Left lung (tissue), 10 donors: ENCODE results near the gene AFAP1L2. TPM values are rescaled to one million over a fixed set of nuclear protein-coding genes. Genes with fewer than 3 reads are reported as not detected.
"Not testable (repeated sequence)": the region's sequence is repeated elsewhere in the genome, so short reads cannot be mapped to it uniquely, and the experiment has no call there.

ENCODE experiments used
- ATAC-seq: fragments of 200-7000 bp; cut with Tn5 transposase; one replicate; pipeline ENCODE4 v1.9.1; 2020; ENCODE audit warnings: moderate library complexity
- DNase-seq, 4 donors: peaks; one replicate each; pipeline ENCODE4 v3.0.0-alpha.2; 2013 to 2020
- H3K27ac ChIP-seq, 2 donors: fragments of 200-600 bp; sonication (generic) in 1 of 2; one replicate each; pipeline versions ENCODE4 v1.5.0 to v1.8.0; 2020 to 2021
- H3K27me3 ChIP-seq, 2 donors: fragments of 200-600 bp; sonication (generic) in 1 of 2; one replicate each; pipeline versions ENCODE4 v1.5.0 to v1.8.0; 2020 to 2021
- H3K36me3 ChIP-seq, 2 donors: fragments of 200-600 bp; sonication (generic) in 1 of 2; one replicate each; pipeline versions ENCODE4 v1.5.0 to v1.8.0; 2020 to 2021
- H3K4me1 ChIP-seq, 2 donors: fragments of 200-600 bp; one replicate each; pipeline ENCODE4 v1.8.0; 2021
- H3K4me3 ChIP-seq, 2 donors: fragments of 200-600 bp; sonication (generic) in 1 of 2; one replicate each; pipeline versions ENCODE4 v1.5.0 to v1.8.0; 2020 to 2021; ENCODE audit warnings: mild to moderate bottlenecking in 1 of 2
- H3K9me3 ChIP-seq, 2 donors: fragments of 200-600 bp; sonication (generic) in 1 of 2; one replicate each; pipeline versions ENCODE4 v1.5.0 to v1.8.0; 2020 to 2021
- intact Hi-C, 2 donors: fragments of 100-400 bp; cut with DNase I; formaldehyde crosslinking; loops; one replicate each; pipeline versions ENCODE4 v1.11.2 to v1.14.2; 2022
- polyA plus RNA-seq, 6 donors: library from polyadenylated mRNA; unstranded; fragments of 120-200 nt; gene quantifications; one replicate each; pipeline ENCODE4 v1.2.1, GENCODE V29; 2013; ENCODE audit not compliant: insufficient read length in 6 of 6
- total RNA-seq, 2 donors: library from RNA; stranded (reverse); fragmentation: NEBNext Ultra II Directional; extraction: Animal tissue kit (Norgen Biotek cat#: 25700); gene quantifications; one replicate each; pipeline ENCODE4 v1.2.1, GENCODE V29; 2021
- TF ChIP-seq, protein P1 (sequence below), 2 donors: fragments of 200-600 bp; sonication (generic) in 1 of 2; IDR thresholded peaks; one replicate each; pipeline versions ENCODE4 v1.5.0 to v1.8.0; 2021; ENCODE audit warnings: antibody characterized with exemption in 2 of 2
- donor health status: DM: no; HTN: yes; CAD: no.
- donor health status: DM: no; HTN: no; CAD: no.

The AFAP1L2 gene
- total and polyA plus RNA-seq, 8 donors = 6.4 to 43.3 (median 33.2) TPM

DNA sequence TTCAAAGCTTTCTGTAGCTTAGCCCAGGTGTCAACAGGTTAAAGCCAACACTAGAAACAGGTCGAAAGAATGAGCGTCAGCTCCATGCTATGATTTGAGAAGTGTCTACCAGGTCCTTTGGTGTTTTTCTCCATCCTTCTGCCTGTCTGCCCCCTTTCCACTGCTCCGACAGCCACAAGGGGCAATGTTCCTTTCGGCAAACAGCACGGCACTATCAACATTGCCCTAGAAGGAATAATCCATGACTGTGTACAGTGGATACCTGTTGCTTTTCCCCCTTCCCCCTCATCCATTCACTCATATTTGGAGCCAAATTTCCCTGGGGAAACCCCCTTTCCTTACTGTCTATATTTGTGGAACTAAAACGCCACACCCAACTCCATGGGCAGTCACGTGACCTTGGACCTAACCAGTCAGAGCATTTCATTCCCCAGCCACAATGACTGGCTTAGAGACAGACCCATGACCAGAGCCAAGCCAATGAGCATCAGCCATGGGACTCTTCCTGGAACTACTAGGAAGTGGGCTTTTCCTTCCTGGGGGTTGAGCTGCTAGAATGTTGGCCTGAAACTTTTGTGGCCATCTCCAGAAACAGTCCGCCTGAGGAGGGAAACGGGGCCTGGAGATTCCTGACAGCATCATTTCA is 51.5 kb downstream of the AFAP1L2 start:
- H3K27ac ChIP-seq = no peak overlapping the region
- intact Hi-C loops = no loop called here
- H3K4me1 ChIP-seq = peaks cover 3 to 11% of the 10 kb centered on the region in 2 donors
- H3K4me3 ChIP-seq = no peak overlapping the region
- ATAC-seq (no peak), DNase-seq (no peak)
- H3K36me3 ChIP-seq = no peaks in the 10 kb centered on the region
- no peaks in the 10 kb centered on the region for H3K9me3 ChIP-seq
- H3K27me3 ChIP-seq = no peaks in the 10 kb centered on the region
- TF ChIP-seq, protein P1, sequence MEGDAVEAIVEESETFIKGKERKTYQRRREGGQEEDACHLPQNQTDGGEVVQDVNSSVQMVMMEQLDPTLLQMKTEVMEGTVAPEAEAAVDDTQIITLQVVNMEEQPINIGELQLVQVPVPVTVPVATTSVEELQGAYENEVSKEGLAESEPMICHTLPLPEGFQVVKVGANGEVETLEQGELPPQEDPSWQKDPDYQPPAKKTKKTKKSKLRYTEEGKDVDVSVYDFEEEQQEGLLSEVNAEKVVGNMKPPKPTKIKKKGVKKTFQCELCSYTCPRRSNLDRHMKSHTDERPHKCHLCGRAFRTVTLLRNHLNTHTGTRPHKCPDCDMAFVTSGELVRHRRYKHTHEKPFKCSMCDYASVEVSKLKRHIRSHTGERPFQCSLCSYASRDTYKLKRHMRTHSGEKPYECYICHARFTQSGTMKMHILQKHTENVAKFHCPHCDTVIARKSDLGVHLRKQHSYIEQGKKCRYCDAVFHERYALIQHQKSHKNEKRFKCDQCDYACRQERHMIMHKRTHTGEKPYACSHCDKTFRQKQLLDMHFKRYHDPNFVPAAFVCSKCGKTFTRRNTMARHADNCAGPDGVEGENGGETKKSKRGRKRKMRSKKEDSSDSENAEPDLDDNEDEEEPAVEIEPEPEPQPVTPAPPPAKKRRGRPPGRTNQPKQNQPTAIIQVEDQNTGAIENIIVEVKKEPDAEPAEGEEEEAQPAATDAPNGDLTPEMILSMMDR (IDR thresholded peaks at IDR 0.05) = no peak

DNA sequence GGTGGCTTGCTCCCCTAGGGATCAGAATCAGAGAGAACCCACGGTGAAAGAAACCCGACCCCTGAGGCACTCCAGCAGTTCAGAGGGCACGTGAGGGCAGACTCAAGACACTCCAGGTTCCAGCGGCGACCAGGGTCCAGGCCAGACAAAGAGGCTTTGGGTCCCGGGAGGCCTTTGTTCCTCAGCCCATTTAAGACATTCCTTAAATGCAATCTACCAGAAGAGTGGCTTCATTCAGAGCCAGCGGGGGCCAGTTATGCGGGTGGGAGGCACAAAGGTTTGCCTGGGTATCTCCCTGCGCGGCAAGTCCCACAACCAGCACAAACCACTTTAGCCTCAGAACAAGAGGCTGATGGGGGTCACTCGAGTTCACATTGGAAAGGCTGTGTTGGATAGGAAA is 53.6 kb downstream of the AFAP1L2 start:
- Histone ChIP-seq H3K36me3 (no peaks in the 10 kb centered on the region), H3K4me1 (peaks cover 0 to 4% of the 10 kb centered on the region in 2 donors), H3K27me3 (no peaks in the 10 kb centered on the region), H3K9me3 (no peaks in the 10 kb centered on the region), H3K4me3 (no peak overlapping the region), H3K27ac (no peak overlapping the region)
- intact Hi-C loops = no loop called here
- ATAC-seq (no peak), DNase-seq (no peak)
- TF ChIP-seq, protein P1 (IDR thresholded peaks at IDR 0.05) = no peak

DNA sequence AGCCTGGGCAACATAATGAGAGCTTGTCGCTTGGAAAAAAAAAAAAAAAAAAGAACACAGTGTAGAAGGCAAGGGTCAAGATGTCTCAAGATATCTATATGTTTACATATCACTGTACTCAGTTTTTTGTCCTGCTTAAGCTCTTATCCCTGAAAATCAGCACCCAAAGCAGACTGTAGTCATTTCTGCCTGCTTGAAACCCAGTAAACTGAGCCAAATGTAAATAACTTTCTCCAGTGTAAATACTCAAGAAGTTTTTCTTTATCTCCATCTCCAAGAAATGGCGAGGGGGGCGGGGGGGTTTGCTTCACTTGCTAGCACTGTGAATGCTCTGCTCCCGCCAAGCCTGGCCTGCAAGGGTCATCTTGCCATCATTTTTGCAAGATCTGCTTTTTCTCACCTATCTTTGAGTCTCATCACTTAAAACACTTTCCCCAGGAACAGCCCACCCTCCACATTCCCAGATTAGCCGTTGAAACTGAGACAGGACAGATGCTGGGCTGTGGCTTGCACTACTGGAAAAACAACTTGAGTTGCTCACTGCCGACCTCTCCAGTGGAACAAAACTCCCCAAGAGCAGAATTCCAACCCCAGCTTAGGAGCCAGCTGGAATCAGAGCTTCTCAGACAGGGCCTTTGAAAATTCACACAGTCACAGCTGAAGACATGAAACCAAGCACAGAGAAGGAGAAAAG is 54.6 kb downstream of the AFAP1L2 start:
- Histone ChIP-seq H3K27me3 (no peaks in the 10 kb centered on the region), H3K27ac (no peak overlapping the region)
- TF ChIP-seq, protein P1 (IDR thresholded peaks at IDR 0.05) = no peak

DNA sequence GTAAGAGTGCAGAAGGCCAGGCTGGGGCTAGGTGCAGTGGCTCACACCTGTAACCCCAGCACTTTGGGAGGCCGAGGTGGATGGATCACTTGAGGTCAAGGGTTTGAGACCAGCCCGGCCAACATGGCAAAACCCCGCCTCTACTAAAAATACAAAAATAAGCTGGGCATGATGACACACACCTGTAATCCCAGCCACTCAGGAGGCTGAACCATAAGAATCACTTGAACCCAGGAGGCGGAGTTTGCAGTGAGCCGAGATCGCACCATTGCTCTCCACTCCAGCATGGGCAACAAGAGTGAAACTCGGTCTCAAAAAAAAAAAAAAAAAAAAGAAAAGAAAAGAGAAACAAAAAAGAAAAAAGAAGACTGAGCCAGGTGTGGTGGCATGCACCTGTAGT is 55.2 kb downstream of the AFAP1L2 start:
- H3K9me3 ChIP-seq, H3K36me3 ChIP-seq, DNase-seq, H3K27me3 ChIP-seq, H3K27ac ChIP-seq, H3K4me3 ChIP-seq, intact Hi-C loops, H3K4me1 ChIP-seq: not testable (repeated sequence)
- peak; percentile 37 for ATAC-seq

More for the DNA sequence above, 54.6 kb downstream of the AFAP1L2 start:
- H3K9me3 ChIP-seq = no peaks in the 10 kb centered on the region
- ATAC-seq (peak; percentile 75), DNase-seq (peak in 2 of 4 donors; percentile 84 to 87)
- H3K4me3 ChIP-seq = no peak overlapping the region
- H3K4me1 ChIP-seq = peaks cover 0 to 4% of the 10 kb centered on the region in 2 donors
- intact Hi-C loops = no loop called here
- no peaks in the 10 kb centered on the region for H3K36me3 ChIP-seq

DNA sequence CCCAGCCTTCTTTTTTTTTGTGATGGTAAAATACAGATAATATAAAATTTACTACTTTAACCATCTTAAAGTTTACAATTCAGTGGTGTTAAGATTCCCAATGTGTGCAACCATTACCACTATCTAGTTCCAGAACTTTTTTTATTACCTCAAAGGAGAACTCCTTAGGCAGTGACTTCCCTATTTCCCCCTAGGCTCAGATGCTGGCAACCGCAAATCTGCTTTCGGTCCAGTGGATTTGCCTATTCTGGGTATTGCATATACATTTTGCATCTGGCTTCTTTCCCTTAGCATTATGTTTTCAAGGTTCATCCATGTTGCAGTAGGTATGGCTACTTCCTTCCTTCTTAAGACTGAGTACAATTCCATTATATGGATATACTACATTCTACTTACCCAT is 56.5 kb downstream of the AFAP1L2 start:
- Histone ChIP-seq H3K36me3 (no peaks in the 10 kb centered on the region), H3K27me3 (no peaks in the 10 kb centered on the region), H3K9me3 (no peaks in the 10 kb centered on the region), H3K27ac (no peak overlapping the region), H3K4me1 (peaks cover 0 to 4% of the 10 kb centered on the region in 2 donors), H3K4me3 (no peak overlapping the region)
- TF ChIP-seq, protein P1 (IDR thresholded peaks at IDR 0.05) = no peak
- no peak for DNase-seq
- ATAC-seq = no peak
- intact Hi-C loops = no loop called here
